Endothelial cell (in vitro differentiated cells): ENCODE results near the gene LZTFL1. TPM values are rescaled to one million over a fixed set of nuclear protein-coding genes. Genes with fewer than 3 reads are reported as not detected.
"Not testable (repeated sequence)": the region's sequence is repeated elsewhere in the genome, so short reads cannot be mapped to it uniquely, and the experiment has no call there.

Source experiments
- DNase-seq: peaks from one replicate; pipeline ENCODE4 v3.0.0; 2021; ENCODE audit warnings: low spot score
- H3K27ac Mint-ChIP-seq: one replicate; pipeline ENCODE4 v1.8.0; 2021; ENCODE audit warnings: mixed read lengths, inconsistent platforms; ENCODE audit not compliant: unreplicated experiment
- H3K27me3 Mint-ChIP-seq: one replicate; pipeline ENCODE4 v1.8.0; 2021; ENCODE audit warnings: mild to moderate bottlenecking, moderate library complexity, mixed read lengths, inconsistent platforms; ENCODE audit not compliant: unreplicated experiment
- H3K36me3 Mint-ChIP-seq: one replicate; pipeline ENCODE4 v1.8.0; 2021; ENCODE audit warnings: mild to moderate bottlenecking, low read depth, mixed read lengths, inconsistent platforms; ENCODE audit not compliant: unreplicated experiment
- H3K4me1 Mint-ChIP-seq: one replicate; pipeline ENCODE4 v1.8.0; 2021; ENCODE audit warnings: mild to moderate bottlenecking, mixed read lengths, inconsistent platforms; ENCODE audit not compliant: unreplicated experiment
- H3K4me3 Mint-ChIP-seq: one replicate; pipeline ENCODE4 v1.8.0; 2021; ENCODE audit warnings: mild to moderate bottlenecking, mixed read lengths, inconsistent platforms; ENCODE audit not compliant: unreplicated experiment
- H3K9me3 Mint-ChIP-seq: one replicate; pipeline ENCODE4 v1.8.0; 2021; ENCODE audit warnings: mixed read lengths, inconsistent platforms; ENCODE audit not compliant: unreplicated experiment
- total RNA-seq: library from RNA; stranded (reverse); fragmentation: NEBNext Ultra II Directional; extraction: Animal tissue kit (Norgen Biotek cat#: 25700); gene quantifications from one replicate; pipeline ENCODE4 v1.2.1, GENCODE V29; 2021; ENCODE audit not compliant: unreplicated experiment
- TF ChIP-seq, protein P1 (sequence below): fragments of 200-600 bp; sonication (generic); IDR thresholded peaks from one replicate; pipeline ENCODE4 v1.5.0; 2021; ENCODE audit warnings: antibody characterized with exemption; ENCODE audit not compliant: unreplicated experiment

The LZTFL1 gene
- total RNA-seq, 1 donor from 2014 or later = 19.5 TPM

- H3K27ac Mint-ChIP-seq = no peak overlapping the region
Observed at GRCh38 chr3:45858809-45859543, 17.1 kb upstream of the LZTFL1 start.

DNA sequence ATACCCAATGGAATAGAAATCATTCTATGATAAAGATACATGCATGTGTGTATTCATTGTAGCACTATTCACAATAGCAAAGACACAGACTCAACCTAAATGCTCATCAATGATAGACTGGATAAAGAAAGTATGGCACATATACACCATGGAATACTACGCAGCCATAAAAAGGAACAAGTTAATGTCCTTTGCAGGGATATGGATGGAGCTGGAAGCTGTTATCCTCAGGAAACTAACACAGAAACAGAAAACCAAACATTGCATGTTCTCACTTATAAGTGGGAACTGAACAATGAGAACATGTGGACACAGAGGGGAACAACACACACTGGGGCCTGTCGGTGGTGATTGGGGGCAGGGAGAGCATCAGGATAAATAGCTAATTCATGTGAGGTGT, 15.1 kb upstream of the LZTFL1 start:
- H3K4me3 Mint-ChIP-seq, H3K27ac Mint-ChIP-seq, DNase-seq, H3K27me3 Mint-ChIP-seq, H3K9me3 Mint-ChIP-seq, H3K4me1 Mint-ChIP-seq, H3K36me3 Mint-ChIP-seq: not testable (repeated sequence)

More at GRCh38 chr3:45858809-45859543, 17.1 kb upstream of the LZTFL1 start:
- Mint-ChIP-seq H3K4me1 (no peaks in the 10 kb centered on the region), H3K36me3 (no peaks in the 10 kb centered on the region), H3K9me3 (no peaks in the 10 kb centered on the region), H3K27me3 (no peaks in the 10 kb centered on the region), H3K4me3 (no peak overlapping the region)
- TF ChIP-seq, protein P1, sequence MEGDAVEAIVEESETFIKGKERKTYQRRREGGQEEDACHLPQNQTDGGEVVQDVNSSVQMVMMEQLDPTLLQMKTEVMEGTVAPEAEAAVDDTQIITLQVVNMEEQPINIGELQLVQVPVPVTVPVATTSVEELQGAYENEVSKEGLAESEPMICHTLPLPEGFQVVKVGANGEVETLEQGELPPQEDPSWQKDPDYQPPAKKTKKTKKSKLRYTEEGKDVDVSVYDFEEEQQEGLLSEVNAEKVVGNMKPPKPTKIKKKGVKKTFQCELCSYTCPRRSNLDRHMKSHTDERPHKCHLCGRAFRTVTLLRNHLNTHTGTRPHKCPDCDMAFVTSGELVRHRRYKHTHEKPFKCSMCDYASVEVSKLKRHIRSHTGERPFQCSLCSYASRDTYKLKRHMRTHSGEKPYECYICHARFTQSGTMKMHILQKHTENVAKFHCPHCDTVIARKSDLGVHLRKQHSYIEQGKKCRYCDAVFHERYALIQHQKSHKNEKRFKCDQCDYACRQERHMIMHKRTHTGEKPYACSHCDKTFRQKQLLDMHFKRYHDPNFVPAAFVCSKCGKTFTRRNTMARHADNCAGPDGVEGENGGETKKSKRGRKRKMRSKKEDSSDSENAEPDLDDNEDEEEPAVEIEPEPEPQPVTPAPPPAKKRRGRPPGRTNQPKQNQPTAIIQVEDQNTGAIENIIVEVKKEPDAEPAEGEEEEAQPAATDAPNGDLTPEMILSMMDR = no peak
- DNase-seq = no peak

- not testable (repeated sequence) for H3K9me3 Mint-ChIP-seq, H3K27me3 Mint-ChIP-seq, H3K4me1 Mint-ChIP-seq, H3K27ac Mint-ChIP-seq, H3K4me3 Mint-ChIP-seq, DNase-seq, H3K36me3 Mint-ChIP-seq
Observed at GRCh38 chr3:45856323-45856722, 14.4 kb upstream of the LZTFL1 start.

- TF ChIP-seq, protein P1 = no peak
- Mint-ChIP-seq H3K36me3 (no peaks in the 10 kb centered on the region), H3K4me1 (no peaks in the 10 kb centered on the region), H3K4me3 (no peak overlapping the region), H3K27me3 (peaks cover 1% of the 10 kb centered on the region), H3K27ac (no peak overlapping the region), H3K9me3 (no peaks in the 10 kb centered on the region)
- no peak for DNase-seq
Observed at GRCh38 chr3:45852828-45853227, 10.9 kb upstream of the LZTFL1 start.

DNA sequence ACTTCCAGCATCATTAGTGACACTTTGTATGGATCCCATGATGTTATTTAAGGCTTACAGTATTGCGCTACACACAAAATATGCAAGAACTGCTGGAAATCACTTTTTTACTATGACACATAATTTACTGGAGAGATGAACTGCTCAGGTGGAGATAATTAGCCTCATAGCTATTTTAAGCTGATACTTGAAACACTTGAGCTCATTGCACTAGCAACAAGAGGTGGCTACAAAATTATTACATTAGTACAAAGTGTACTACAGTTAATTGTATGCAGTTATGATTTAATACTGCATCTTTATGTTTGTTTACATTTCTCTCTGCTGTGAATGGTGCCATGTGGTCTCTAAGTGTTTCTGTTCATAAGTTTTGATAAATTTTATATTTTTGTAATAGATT, 6.5 kb upstream of the LZTFL1 start:
- no peaks in the 10 kb centered on the region for H3K9me3 Mint-ChIP-seq
- H3K27ac Mint-ChIP-seq = no peak overlapping the region
- peaks cover 5% of the 10 kb centered on the region for H3K27me3 Mint-ChIP-seq
- H3K4me1 Mint-ChIP-seq = no peaks in the 10 kb centered on the region
- TF ChIP-seq, protein P1 = no peak
- no peaks in the 10 kb centered on the region for H3K36me3 Mint-ChIP-seq
- no peak for DNase-seq
- H3K4me3 Mint-ChIP-seq = no peak overlapping the region

DNA sequence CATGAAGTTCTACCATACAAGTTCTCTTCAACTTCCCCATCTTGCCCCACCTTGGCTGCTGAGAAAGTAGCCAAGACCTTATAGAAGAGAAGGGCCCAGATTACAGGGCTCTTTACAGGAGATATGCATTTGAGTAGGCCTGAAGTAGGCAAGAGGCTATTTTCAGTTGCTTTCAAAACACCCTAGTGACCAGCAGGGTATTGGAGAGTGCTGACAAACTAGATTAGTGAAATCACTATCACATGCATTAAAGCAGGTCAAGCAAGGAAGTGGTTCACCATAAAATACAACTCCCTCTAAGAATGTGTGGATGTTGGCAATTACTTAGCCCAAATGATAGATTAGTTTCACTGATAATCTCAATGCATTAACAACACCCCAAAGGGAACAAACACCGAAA, 2.7 kb upstream of the LZTFL1 start:
- Mint-ChIP-seq H3K36me3 (no peaks in the 10 kb centered on the region), H3K27ac (no peak overlapping the region), H3K9me3 (no peaks in the 10 kb centered on the region), H3K27me3 (peaks cover 4% of the 10 kb centered on the region), H3K4me3 (no peak overlapping the region), H3K4me1 (peaks cover 2% of the 10 kb centered on the region)
- no peak for DNase-seq
- TF ChIP-seq, protein P1 = no peak
